Activated CD4-positive, alpha-beta T cell treated with anti-CD3 and anti-CD28 coated beads for 36 hours (primary cell): Measurements from ENCODE around the gene CREB1. TPM values are rescaled to one million over a fixed set of nuclear protein-coding genes. Genes with fewer than 3 reads are reported as not detected.
"Not testable (repeated sequence)": the region's sequence is repeated elsewhere in the genome, so short reads cannot be mapped to it uniquely, and the experiment has no call there.

ENCODE experiments used
- ATAC-seq: fragments of 200-7000 bp; cut with Tn5 transposase; one replicate; pipeline ENCODE4 v1.10.0; 2021; ENCODE audit warnings: mild to moderate bottlenecking, moderate library complexity
- CTCF ChIA-PET: fragments of 350-600 bp; sonication (Branson Sonifier 250); formaldehyde crosslinking; loops from one replicate; lab custom pipeline; 2021; ENCODE audit warnings: antibody characterized with exemption; lab: Charles Lee
- POLR2A ChIA-PET: fragments of 350-600 bp; sonication (Branson Sonifier 250); formaldehyde crosslinking; loops from one replicate; lab custom pipeline; 2021; ENCODE audit warnings: antibody characterized with exemption, inconsistent platforms; lab: Charles Lee
- DNase-seq: peaks from one replicate; pipeline ENCODE4 v3.0.0-alpha.2; 2020
- H3K27ac Mint-ChIP-seq: one replicate; pipeline ENCODE4 v1.8.0; 2021; ENCODE audit warnings: mixed read lengths
- H3K27me3 Mint-ChIP-seq: one replicate; pipeline ENCODE4 v1.8.0; 2021; ENCODE audit warnings: mixed read lengths
- H3K36me3 Mint-ChIP-seq: one replicate; pipeline ENCODE4 v1.8.0; 2021; ENCODE audit warnings: low read depth, mixed read lengths
- H3K4me1 Mint-ChIP-seq: one replicate; pipeline ENCODE4 v1.8.0; 2021; ENCODE audit warnings: mixed read lengths
- H3K4me3 Mint-ChIP-seq: one replicate; pipeline ENCODE4 v1.8.0; 2021; ENCODE audit warnings: mild to moderate bottlenecking, moderate library complexity, mixed read lengths
- H3K9me3 Mint-ChIP-seq: one replicate; pipeline ENCODE4 v1.8.0; 2021; ENCODE audit warnings: low read depth, mixed read lengths
- intact Hi-C, 2 experiments: fragments of 100-400 bp; cut with DNase I in 1 of 2; cut with micrococcal nuclease in 1 of 2; formaldehyde crosslinking; loops; one replicate each; pipeline versions ENCODE4 v1.14.2 to v1.15.1; 2022 to 2024; cut with DNase I, micrococcal nuclease
- total RNA-seq, 2 experiments: library from RNA; stranded (reverse); gene quantifications; one replicate each; pipeline ENCODE4 v1.2.3, GENCODE V29; 2021

The CREB1 gene
- total RNA-seq, 2 experiments from 2014 or later = 85.4 to 136 TPM

GRCh38 chr2:207632575-207633493, 103.1 kb downstream of the CREB1 start:
- peaks cover 10% of the 10 kb centered on the region for H3K4me1 Mint-ChIP-seq
- peak; percentile 95 for ATAC-seq
- H3K27me3 Mint-ChIP-seq = no peaks in the 10 kb centered on the region
- H3K36me3 Mint-ChIP-seq = no peaks in the 10 kb centered on the region
- ChIA-PET CTCF (interaction anchor here (0.8 to 1.6 kb wide), 4 partner anchors 11 to 543 kb away, joined by 3 to 6 read pairs (median 4); no protein-coding TSS in a partner anchor), POLR2A (no interaction called here)
- H3K9me3 Mint-ChIP-seq = no peaks in the 10 kb centered on the region
- DNase-seq = peak; percentile 56
- intact Hi-C loops = no loop called here
- H3K4me3 Mint-ChIP-seq = no peak overlapping the region
- H3K27ac Mint-ChIP-seq = no peak overlapping the region

GRCh38 chr2:207633686-207634085, 103.9 kb downstream of the CREB1 start:
- Mint-ChIP-seq H3K27me3 (no peaks in the 10 kb centered on the region), H3K4me3 (no peak overlapping the region), H3K9me3 (no peaks in the 10 kb centered on the region), H3K36me3 (no peaks in the 10 kb centered on the region), H3K4me1 (peaks cover 10% of the 10 kb centered on the region), H3K27ac (no peak overlapping the region)
- ChIA-PET CTCF (interaction anchor here (0.8 to 1.6 kb wide), 3 partner anchors 12 to 407 kb away, joined by 3 to 6 read pairs (median 3); no protein-coding TSS in a partner anchor), POLR2A (no interaction called here)
- no peak for ATAC-seq
- intact Hi-C loops = no loop called here
- no peak for DNase-seq

- ChIA-PET CTCF (interaction anchor here (1.0 to 1.2 kb wide), 2 partner anchors 10 to 56 kb away, joined by 3 to 7 read pairs; partner anchors contain the start of gene METTL21A), POLR2A (interaction anchor here (0.7 kb wide), 1 partner anchor 158 kb away, joined by 4 read pairs; no protein-coding TSS in a partner anchor)
- Mint-ChIP-seq H3K36me3 (peaks cover 2% of the 10 kb centered on the region), H3K4me3 (no peak overlapping the region), H3K9me3 (peaks cover 4% of the 10 kb centered on the region), H3K27me3 (no peaks in the 10 kb centered on the region), H3K4me1 (peaks cover 10% of the 10 kb centered on the region), H3K27ac (no peak overlapping the region)
- no peak for DNase-seq
- ATAC-seq = no peak
- intact Hi-C loops = no loop called here
Measured at GRCh38 chr2:207635468-207636200, 105.9 kb downstream of the CREB1 start.

- POLR2A ChIA-PET, intact Hi-C loops, H3K27ac Mint-ChIP-seq, H3K9me3 Mint-ChIP-seq, H3K36me3 Mint-ChIP-seq, DNase-seq, H3K27me3 Mint-ChIP-seq, H3K4me3 Mint-ChIP-seq, CTCF ChIA-PET, H3K4me1 Mint-ChIP-seq, ATAC-seq: not testable (repeated sequence)
Measured at GRCh38 chr2:207639288-207639687, 109.5 kb downstream of the CREB1 start.

GRCh38 chr2:207640160-207640559, 110.4 kb downstream of the CREB1 start:
- no peaks in the 10 kb centered on the region for H3K27me3 Mint-ChIP-seq
- H3K36me3 Mint-ChIP-seq = peaks cover 2% of the 10 kb centered on the region
- DNase-seq (no peak), ATAC-seq (no peak)
- H3K4me3 Mint-ChIP-seq = no peak overlapping the region
- H3K4me1 Mint-ChIP-seq = no peaks in the 10 kb centered on the region
- POLR2A ChIA-PET = no interaction called here
- CTCF ChIA-PET = interaction anchor here (0.7 kb wide), 1 partner anchor 13 kb away, joined by 3 read pairs; no protein-coding TSS in a partner anchor
- no peak overlapping the region for H3K27ac Mint-ChIP-seq
- intact Hi-C loops = no loop called here
- peaks cover 4% of the 10 kb centered on the region for H3K9me3 Mint-ChIP-seq

- Mint-ChIP-seq H3K4me3 (no peak overlapping the region), H3K36me3 (peaks cover 2% of the 10 kb centered on the region), H3K4me1 (no peaks in the 10 kb centered on the region), H3K9me3 (peaks cover 4% of the 10 kb centered on the region), H3K27me3 (no peaks in the 10 kb centered on the region), H3K27ac (no peak overlapping the region)
- no peak for ATAC-seq
- ChIA-PET POLR2A (no interaction called here), CTCF (no interaction called here)
- DNase-seq = no peak
- intact Hi-C loops = no loop called here
Measured at GRCh38 chr2:207640661-207641060, 110.9 kb downstream of the CREB1 start.

- Mint-ChIP-seq H3K9me3 (peaks cover 4% of the 10 kb centered on the region), H3K27me3 (no peaks in the 10 kb centered on the region), H3K4me3 (no peak overlapping the region), H3K4me1 (no peaks in the 10 kb centered on the region), H3K36me3 (peaks cover 2% of the 10 kb centered on the region), H3K27ac (no peak overlapping the region)
- DNase-seq (no peak), ATAC-seq (no peak)
- ChIA-PET CTCF (no interaction called here), POLR2A (no interaction called here)
- intact Hi-C loops = no loop called here
Measured at GRCh38 chr2:207643892-207644291, 114.1 kb downstream of the CREB1 start.

- H3K4me3 Mint-ChIP-seq, intact Hi-C loops, POLR2A ChIA-PET, H3K36me3 Mint-ChIP-seq, H3K4me1 Mint-ChIP-seq, DNase-seq, CTCF ChIA-PET, H3K27me3 Mint-ChIP-seq, H3K27ac Mint-ChIP-seq, H3K9me3 Mint-ChIP-seq, ATAC-seq: not testable (repeated sequence)
Measured at GRCh38 chr2:207646582-207646981, 116.8 kb downstream of the CREB1 start.

Other genes with a start within 250 kb of the CREB1 start
- 10 to 100 TPM; 25.6 to 29.5 TPM for gene METTL21A, start 95.4 kb downstream of the CREB1 start, total RNA-seq
- 1 to 10 TPM; 4.0 to 5.5 TPM for gene CCNYL1, start 181.7 kb downstream of the CREB1 start, total RNA-seq
- gene FZD5, start 239.9 kb downstream of the CREB1 start, total RNA-seq = 1 to 10 TPM; 1.1 to 1.3 TPM